ENCODE results near the gene CMYA5. TPM values are rescaled to one million over a fixed set of nuclear protein-coding genes. Genes with fewer than 3 reads are reported as not detected.

CMYA5 gene
- polyA plus RNA-seq, 1 experiment, result 1.5 TPM

DNA sequence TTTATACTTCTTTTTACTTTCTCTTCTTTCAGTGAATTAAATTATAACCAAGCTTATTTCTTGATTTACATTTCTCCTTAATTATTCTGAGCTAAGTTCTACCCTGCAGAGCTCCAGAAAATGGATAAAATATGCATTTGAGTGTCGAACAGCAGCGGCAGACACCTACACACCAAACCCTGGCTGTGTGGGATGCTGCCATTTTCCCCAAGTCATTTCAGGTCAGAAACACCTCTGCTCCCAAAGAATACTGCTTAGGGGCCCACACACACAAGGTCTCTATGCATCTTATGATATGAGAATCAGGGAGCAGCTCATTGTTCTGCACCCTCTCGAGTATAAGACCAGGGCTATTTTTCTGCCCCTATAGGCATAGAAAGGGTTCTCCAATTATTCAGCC lies 122.3 kb downstream of the CMYA5 start:
- Histone ChIP-seq H3K36me3 (ENCODE audit: control insufficient read depth, insufficient read depth, low read length) (no peaks in the 10 kb centered on the region), H3K4me3 (ENCODE audit: low read depth, low read length) (no peak overlapping the region), H3K27me3 (ENCODE audit: control insufficient read depth, insufficient read depth, low read length) (no peaks in the 10 kb centered on the region; the same call in 1 of the 2 replicates)
- CTCF ChIA-PET, result no interaction called here
- DNase-seq (ENCODE audit: low read depth), result no peak
- POLR2A ChIA-PET, result no interaction called here
- TF ChIP-seq, protein P1, sequence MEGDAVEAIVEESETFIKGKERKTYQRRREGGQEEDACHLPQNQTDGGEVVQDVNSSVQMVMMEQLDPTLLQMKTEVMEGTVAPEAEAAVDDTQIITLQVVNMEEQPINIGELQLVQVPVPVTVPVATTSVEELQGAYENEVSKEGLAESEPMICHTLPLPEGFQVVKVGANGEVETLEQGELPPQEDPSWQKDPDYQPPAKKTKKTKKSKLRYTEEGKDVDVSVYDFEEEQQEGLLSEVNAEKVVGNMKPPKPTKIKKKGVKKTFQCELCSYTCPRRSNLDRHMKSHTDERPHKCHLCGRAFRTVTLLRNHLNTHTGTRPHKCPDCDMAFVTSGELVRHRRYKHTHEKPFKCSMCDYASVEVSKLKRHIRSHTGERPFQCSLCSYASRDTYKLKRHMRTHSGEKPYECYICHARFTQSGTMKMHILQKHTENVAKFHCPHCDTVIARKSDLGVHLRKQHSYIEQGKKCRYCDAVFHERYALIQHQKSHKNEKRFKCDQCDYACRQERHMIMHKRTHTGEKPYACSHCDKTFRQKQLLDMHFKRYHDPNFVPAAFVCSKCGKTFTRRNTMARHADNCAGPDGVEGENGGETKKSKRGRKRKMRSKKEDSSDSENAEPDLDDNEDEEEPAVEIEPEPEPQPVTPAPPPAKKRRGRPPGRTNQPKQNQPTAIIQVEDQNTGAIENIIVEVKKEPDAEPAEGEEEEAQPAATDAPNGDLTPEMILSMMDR (IDR thresholded peaks at IDR 0.05; ENCODE audit: insufficient read depth, low read depth, low read length), result no peak

DNA sequence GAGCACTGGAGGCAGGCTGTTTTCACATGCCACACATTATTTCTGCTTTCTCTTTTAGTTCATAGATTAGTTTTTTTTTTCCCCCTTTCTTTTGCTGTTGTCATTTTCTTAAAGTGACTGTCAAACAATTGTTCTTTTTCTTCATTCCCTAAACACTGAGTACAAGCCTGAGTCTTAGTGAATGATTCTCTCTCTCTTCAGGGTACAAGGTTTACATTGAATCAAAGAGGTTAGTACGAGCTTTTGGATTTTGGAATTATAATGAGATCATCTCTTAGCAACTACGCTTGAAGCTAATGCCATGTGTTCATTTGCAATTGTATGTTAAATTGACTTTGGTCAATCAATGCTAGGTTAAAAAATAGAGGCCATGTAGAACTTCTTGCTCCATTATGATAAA lies 125.1 kb downstream of the CMYA5 start:
- no peak overlapping the region for H3K4me3 ChIP-seq (ENCODE audit: low read depth, low read length)
- POLR2A ChIA-PET, result no interaction called here
- H3K27me3 ChIP-seq (ENCODE audit: control insufficient read depth, insufficient read depth, low read length), result no peaks in the 10 kb centered on the region; the same call in 1 of the 2 replicates

DNA sequence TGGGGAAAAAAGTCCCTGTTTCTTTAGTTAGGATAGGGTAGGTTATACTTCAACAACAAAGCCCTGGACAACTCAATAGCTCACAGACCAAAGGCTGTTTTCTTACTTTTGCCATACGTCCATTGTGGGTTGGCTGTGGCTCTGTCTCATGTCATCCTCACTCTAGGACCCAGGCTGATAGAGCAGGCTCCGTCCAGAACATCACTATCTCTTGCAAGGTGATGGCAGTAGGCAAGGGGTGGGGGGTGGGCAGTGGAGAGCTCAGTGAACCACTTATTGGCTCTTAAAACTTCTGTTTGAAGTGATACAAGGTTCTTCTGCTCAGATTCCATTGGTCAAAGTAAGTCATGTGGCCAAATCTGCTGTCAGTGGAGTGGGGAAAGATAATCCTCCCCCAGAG lies 126.4 kb downstream of the CMYA5 start:
- TF ChIP-seq, protein P1 (IDR thresholded peaks at IDR 0.05; ENCODE audit: insufficient read depth, low read depth, low read length), result no peak
- ChIA-PET CTCF (interaction anchor here (0.7 kb wide), 1 partner anchor 193 kb away, joined by 3 read pairs; no protein-coding TSS in a partner anchor), POLR2A (no interaction called here)
- no peaks in the 10 kb centered on the region for H3K36me3 ChIP-seq (ENCODE audit: control insufficient read depth, insufficient read depth, low read length)
- no peak overlapping the region for H3K4me3 ChIP-seq (ENCODE audit: low read depth, low read length)
- DNase-seq (ENCODE audit: low read depth), result no peak
- no peaks in the 10 kb centered on the region; the same call in 1 of the 2 replicates for H3K27me3 ChIP-seq (ENCODE audit: control insufficient read depth, insufficient read depth, low read length)

More for the DNA sequence above, 125.1 kb downstream of the CMYA5 start:
- CTCF ChIA-PET, result no interaction called here
- DNase-seq (ENCODE audit: low read depth), result no peak
- TF ChIP-seq, protein P1 (IDR thresholded peaks at IDR 0.05; ENCODE audit: insufficient read depth, low read depth, low read length), result no peak
- H3K36me3 ChIP-seq (ENCODE audit: control insufficient read depth, insufficient read depth, low read length), result no peaks in the 10 kb centered on the region

DNA sequence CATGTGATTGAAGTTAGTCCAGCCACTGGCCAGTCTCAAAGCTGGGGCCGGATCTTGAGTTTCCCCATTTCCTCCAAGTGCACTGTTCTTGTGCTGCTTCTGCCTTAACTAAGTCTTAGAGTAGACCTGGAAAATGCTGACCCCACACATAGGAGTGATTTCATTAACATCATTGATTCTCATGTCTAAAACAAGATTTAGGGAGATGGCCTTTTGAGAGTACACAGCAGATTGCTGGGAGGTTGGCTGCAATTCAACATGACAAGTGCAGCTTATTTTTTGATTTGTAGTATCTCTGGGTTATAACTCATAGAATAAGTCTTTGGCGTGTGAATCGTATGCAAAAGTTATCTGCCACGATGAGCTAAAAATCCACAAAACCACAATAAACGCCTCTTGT lies 131.0 kb downstream of the CMYA5 start:
- ChIA-PET POLR2A (interaction anchor here (0.6 kb wide), 1 partner anchor 20 kb away, joined by 7 read pairs; no protein-coding TSS in a partner anchor), CTCF (no interaction called here)
- TF ChIP-seq, protein P1 (IDR thresholded peaks at IDR 0.05; ENCODE audit: insufficient read depth, low read depth, low read length), result no peak
- Histone ChIP-seq H3K36me3 (ENCODE audit: control insufficient read depth, insufficient read depth, low read length) (no peaks in the 10 kb centered on the region), H3K4me3 (ENCODE audit: low read depth, low read length) (no peak overlapping the region), H3K27me3 (ENCODE audit: control insufficient read depth, insufficient read depth, low read length) (0 out of 2 replicates have a peak, but pooled peaks cover 1% of the 10 kb centered on the region)
- no peak for DNase-seq (ENCODE audit: low read depth)

DNA sequence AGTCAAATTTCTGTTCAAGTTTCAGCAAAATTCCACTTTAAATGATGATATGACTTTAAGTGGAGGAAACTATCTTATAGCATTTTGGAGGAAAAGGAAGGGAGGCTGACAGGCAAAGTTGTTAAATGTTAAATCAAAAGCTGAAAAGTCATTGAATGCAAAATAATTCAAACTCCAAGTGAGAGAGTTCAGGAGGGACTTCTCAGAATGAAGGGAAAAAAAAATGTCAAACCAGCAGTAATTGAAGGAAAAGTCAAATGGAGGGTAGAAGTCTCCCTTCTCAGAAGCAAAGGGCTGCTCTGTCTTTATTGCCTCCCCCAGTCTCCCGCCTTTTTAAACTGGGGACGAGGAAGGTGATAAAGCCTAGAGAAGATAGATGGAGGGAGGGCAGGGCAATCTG lies 134.8 kb downstream of the CMYA5 start:
- POLR2A ChIA-PET, result no interaction called here
- Histone ChIP-seq H3K27me3 (ENCODE audit: control insufficient read depth, insufficient read depth, low read length) (0 out of 2 replicates have a peak, but pooled peaks cover 1% of the 10 kb centered on the region), H3K36me3 (ENCODE audit: control insufficient read depth, insufficient read depth, low read length) (no peaks in the 10 kb centered on the region), H3K4me3 (ENCODE audit: low read depth, low read length) (no peak overlapping the region)
- CTCF ChIA-PET, result no interaction called here
- no peak for DNase-seq (ENCODE audit: low read depth)
- TF ChIP-seq, protein P1 (IDR thresholded peaks at IDR 0.05; ENCODE audit: insufficient read depth, low read depth, low read length), result no peak

Data from BJ (cell line).